Stimulated activated CD4-positive, alpha-beta T cell treated with anti-CD3 and anti-CD28 coated beads, Interleukin-12 subunit alpha, Interleukin-12 subunit beta, amount 100 ng/mL, for 24 hours (primary cell): Measurements from ENCODE around the gene ANP32A.

ENCODE experiments used
- DNase-seq, 2 experiments: peaks; one replicate each; pipeline ENCODE4 v3.0.0-alpha.2; 2020; ENCODE audit warnings: low read depth in 2 of 2

Gene ANP32A

GRCh38 chr15:68743256-68743655 is 77.4 kb downstream of the ANP32A start:
- DNase-seq: no peak

GRCh38 chr15:68739390-68740080 is 81.2 kb downstream of the ANP32A start:
- no peak for DNase-seq

GRCh38 chr15:68735610-68736009 is 85.1 kb downstream of the ANP32A start:
- DNase-seq: no peak

GRCh38 chr15:68734881-68735280 is 85.8 kb downstream of the ANP32A start:
- no peak for DNase-seq

- no peak for DNase-seq
These were observed 86.3 kb downstream of the ANP32A start for GRCh38 chr15:68734352-68734751.

- no peak for DNase-seq
These were observed 87.0 kb downstream of the ANP32A start for GRCh38 chr15:68733666-68734065.

- DNase-seq: no peak
These were observed 88.2 kb downstream of the ANP32A start for GRCh38 chr15:68732451-68732850.

GRCh38 chr15:68730976-68731897 is 89.5 kb downstream of the ANP32A start:
- no peak for DNase-seq

- no peak for DNase-seq
These were observed 90.2 kb downstream of the ANP32A start for GRCh38 chr15:68730471-68730919.

- no peak for DNase-seq
These were observed 90.8 kb downstream of the ANP32A start for GRCh38 chr15:68729789-68730411.
